Epithelial cell of esophagus (primary cell): ENCODE data around the gene SENP8.
"Not testable (repeated sequence)": the region's sequence is repeated elsewhere in the genome, so short reads cannot be mapped to it uniquely, and the experiment has no call there.

ENCODE experiments used
- DNase-seq: peaks from one replicate; pipeline ENCODE4 v3.0.0; 2010; ENCODE audit warnings: low read depth
- H3K4me3 ChIP-seq: 2 replicates; pipeline ENCODE4 v1.5.1; 2011; ENCODE audit warnings: mild to moderate bottlenecking, low read length, control low read depth
- CTCF ChIP-seq: IDR thresholded peaks from 2 replicates; pipeline ENCODE4 v1.5.1; 2011; ENCODE audit warnings: low read depth, mild to moderate bottlenecking, low read length, control low read depth, inconsistent platforms; ENCODE audit not compliant: insufficient read depth; ENCODE audit errors: missing control alignments

Gene SENP8

GRCh38 chr15:72169921-72170611 lies 51.9 kb downstream of the SENP8 start:
- no peak for DNase-seq
- H3K4me3 ChIP-seq, result no peak overlapping the region
- no peak for TF ChIP-seq CTCF

- TF ChIP-seq CTCF, result no peak
- H3K4me3 ChIP-seq, result no peak overlapping the region
- no peak for DNase-seq
Observed at GRCh38 chr15:72170691-72171090, 52.5 kb downstream of the SENP8 start.

- not testable (repeated sequence) for DNase-seq, H3K4me3 ChIP-seq
Observed at GRCh38 chr15:72171978-72172377, 53.8 kb downstream of the SENP8 start.

- no peak overlapping the region for H3K4me3 ChIP-seq
- DNase-seq, result no peak
- no peak for TF ChIP-seq CTCF
Observed at GRCh38 chr15:72172796-72173195, 54.6 kb downstream of the SENP8 start.

GRCh38 chr15:72173401-72173800 lies 55.2 kb downstream of the SENP8 start:
- DNase-seq, result no peak
- TF ChIP-seq CTCF, result no peak
- no peak overlapping the region for H3K4me3 ChIP-seq

- no peak for DNase-seq
- H3K4me3 ChIP-seq, result no peak overlapping the region
- no peak for TF ChIP-seq CTCF
Observed at GRCh38 chr15:72173864-72174550, 55.8 kb downstream of the SENP8 start.

GRCh38 chr15:72174551-72175165 lies 56.5 kb downstream of the SENP8 start:
- no peak for TF ChIP-seq CTCF
- H3K4me3 ChIP-seq, result no peak overlapping the region
- DNase-seq, result no peak
